Pons (tissue), 1 donor: ENCODE measurements around the gene ST8SIA6.
"Not testable (repeated sequence)": the region's sequence is repeated elsewhere in the genome, so short reads cannot be mapped to it uniquely, and the experiment has no call there.

Experiments used
- DNase-seq: peaks from one replicate; pipeline ENCODE4 v3.0.0-alpha.2; 2016; ENCODE audit warnings: low spot score

The ST8SIA6 gene

GRCh38 chr10:17344206-17344605 lies 110.2 kb downstream of the ST8SIA6 start:
- DNase-seq = no peak

GRCh38 chr10:17343118-17343517 lies 111.3 kb downstream of the ST8SIA6 start:
- no peak for DNase-seq

- no peak for DNase-seq
Measured at GRCh38 chr10:17340144-17340829, 114.1 kb downstream of the ST8SIA6 start.

- no peak for DNase-seq
Measured at GRCh38 chr10:17335065-17335464, 119.3 kb downstream of the ST8SIA6 start.

GRCh38 chr10:17330501-17330900 lies 123.9 kb downstream of the ST8SIA6 start:
- no peak for DNase-seq

- DNase-seq = no peak
Measured at GRCh38 chr10:17326377-17326776, 128.0 kb downstream of the ST8SIA6 start.

- not testable (repeated sequence) for DNase-seq
Measured at GRCh38 chr10:17321957-17322356, 132.4 kb downstream of the ST8SIA6 start.

- no peak for DNase-seq
Measured at GRCh38 chr10:17316488-17317170, 137.8 kb downstream of the ST8SIA6 start.

- DNase-seq = no peak
Measured at GRCh38 chr10:17309435-17309834, 145.0 kb downstream of the ST8SIA6 start.

GRCh38 chr10:17307123-17307522 lies 147.3 kb downstream of the ST8SIA6 start:
- no peak for DNase-seq

- no peak for DNase-seq
Measured at GRCh38 chr10:17292375-17292774, 162.0 kb downstream of the ST8SIA6 start.

GRCh38 chr10:17290226-17290625 lies 164.2 kb downstream of the ST8SIA6 start:
- peak; percentile 4 for DNase-seq

- no peak for DNase-seq
Measured at GRCh38 chr10:17289763-17290162, 164.6 kb downstream of the ST8SIA6 start.

GRCh38 chr10:17286562-17287550 lies 167.5 kb downstream of the ST8SIA6 start:
- no peak for DNase-seq

- no peak for DNase-seq
Measured at GRCh38 chr10:17282311-17282710, 172.1 kb downstream of the ST8SIA6 start.

GRCh38 chr10:17278607-17279240 lies 175.7 kb downstream of the ST8SIA6 start:
- no peak for DNase-seq

GRCh38 chr10:17276756-17277424 lies 177.5 kb downstream of the ST8SIA6 start:
- no peak for DNase-seq

GRCh38 chr10:17273403-17273802 lies 181.0 kb downstream of the ST8SIA6 start:
- no peak for DNase-seq

GRCh38 chr10:17272648-17273047 lies 181.7 kb downstream of the ST8SIA6 start:
- no peak for DNase-seq
